HepG2 (cell line): ENCODE measurements around the gene TNN. TPM values are rescaled to one million over a fixed set of nuclear protein-coding genes. Genes with fewer than 3 reads are reported as not detected.
A peak's percentile ranks its signal among the peaks of the same experiment; 100 is the strongest.

Experiments
- ADNP ChIP-seq: sonication (generic); formaldehyde crosslinking; IDR thresholded peaks from 2 replicates; pipeline ENCODE4 v1.4.0; 2020; ENCODE audit warnings: missing genetic modification reagents
- HNF4A ChIP-seq: sonication (generic); formaldehyde crosslinking; IDR thresholded peaks from 2 replicates; pipeline ENCODE4 v1.4.0; 2020; ENCODE audit warnings: missing genetic modification reagents
- MAFF ChIP-seq: IDR thresholded peaks from 2 replicates; pipeline ENCODE4 v1.6.1; 2011; ENCODE audit warnings: low read depth, low read length, improper control_type of control experiment
- SALL1 ChIP-seq: sonication (generic); formaldehyde crosslinking; IDR thresholded peaks from 2 replicates; pipeline ENCODE4 v1.8.0; 2022; ENCODE audit warnings: mild to moderate bottlenecking, missing genetic modification reagents
- ZKSCAN5 ChIP-seq: sonication (generic); formaldehyde crosslinking; IDR thresholded peaks from 2 replicates; pipeline ENCODE4 v1.5.1; 2020; ENCODE audit warnings: mild to moderate bottlenecking, missing genetic modification reagents
- polyA plus RNA-seq, 8 experiments: library from polyadenylated mRNA; depleted of rRNA in 3 of 8; stranded (reverse) in 7 of 8; unstranded in 1 of 8; fragments of >200 nt; fragmentation: Illumina TruSeq in 4 of 8; extraction: Trizol in 4 of 8; gene quantifications; 2 replicates each; pipeline versions ENCODE4 v1.2.1 to v1.2.3, GENCODE V29; 2011 to 2016; ENCODE audit warnings: low read depth in 4 of 8, missing spikeins in 1 of 8, mixed read lengths in 1 of 8; ENCODE audit not compliant: insufficient read depth in 1 of 8
- total RNA-seq, 5 experiments: library from RNA; depleted of rRNA; stranded (reverse); fragments of >200 nt; fragmentation: Illumina TruSeq; extraction: Trizol; gene quantifications; 2 replicates each; pipeline ENCODE4 v1.2.3, GENCODE V29; 2016; ENCODE audit warnings: low read depth in 1 of 5
- TF ChIP-seq, protein P1 (sequence below): sonication (generic); formaldehyde crosslinking; IDR thresholded peaks from 2 replicates; pipeline ENCODE4 v1.5.1; 2020; ENCODE audit warnings: mild to moderate bottlenecking, missing genetic modification reagents, borderline replicate concordance

Gene TNN
- total and polyA plus RNA-seq, 2 of the 13 experiments (the other 11 are each of a cell fraction or from before 2014, with no cell fraction given), result not detected

DNA sequence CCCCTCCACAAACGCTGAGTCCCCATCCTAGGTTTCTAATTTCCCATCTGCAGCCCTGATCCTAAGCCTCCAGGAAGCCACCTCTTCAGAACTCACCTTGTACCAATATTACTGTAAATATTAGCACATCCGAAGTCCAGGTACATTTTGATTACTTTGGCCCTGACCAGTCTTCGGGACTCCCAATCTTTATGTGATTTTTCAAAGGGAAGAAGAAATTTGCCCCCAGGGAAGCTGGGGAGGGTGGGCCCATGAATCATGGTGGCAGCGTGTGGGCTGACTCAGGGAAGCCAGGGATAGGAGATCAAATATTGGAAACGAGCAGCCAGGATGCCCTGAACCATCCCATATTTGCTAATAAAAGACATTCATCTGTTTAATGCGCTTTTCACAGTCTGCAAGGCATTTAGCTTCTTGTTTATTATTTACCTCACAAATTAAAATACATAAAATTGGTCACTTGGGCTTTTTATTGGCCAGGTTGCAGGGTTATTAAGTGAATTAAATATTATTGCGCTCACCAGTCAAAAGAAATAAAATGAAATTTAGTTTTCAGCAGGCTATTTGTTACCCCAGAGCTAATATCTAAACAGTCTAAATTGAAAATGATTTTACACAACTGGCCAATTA is 78.4 kb downstream of the TNN start (continued):
- TF ChIP-seq, protein P1, sequence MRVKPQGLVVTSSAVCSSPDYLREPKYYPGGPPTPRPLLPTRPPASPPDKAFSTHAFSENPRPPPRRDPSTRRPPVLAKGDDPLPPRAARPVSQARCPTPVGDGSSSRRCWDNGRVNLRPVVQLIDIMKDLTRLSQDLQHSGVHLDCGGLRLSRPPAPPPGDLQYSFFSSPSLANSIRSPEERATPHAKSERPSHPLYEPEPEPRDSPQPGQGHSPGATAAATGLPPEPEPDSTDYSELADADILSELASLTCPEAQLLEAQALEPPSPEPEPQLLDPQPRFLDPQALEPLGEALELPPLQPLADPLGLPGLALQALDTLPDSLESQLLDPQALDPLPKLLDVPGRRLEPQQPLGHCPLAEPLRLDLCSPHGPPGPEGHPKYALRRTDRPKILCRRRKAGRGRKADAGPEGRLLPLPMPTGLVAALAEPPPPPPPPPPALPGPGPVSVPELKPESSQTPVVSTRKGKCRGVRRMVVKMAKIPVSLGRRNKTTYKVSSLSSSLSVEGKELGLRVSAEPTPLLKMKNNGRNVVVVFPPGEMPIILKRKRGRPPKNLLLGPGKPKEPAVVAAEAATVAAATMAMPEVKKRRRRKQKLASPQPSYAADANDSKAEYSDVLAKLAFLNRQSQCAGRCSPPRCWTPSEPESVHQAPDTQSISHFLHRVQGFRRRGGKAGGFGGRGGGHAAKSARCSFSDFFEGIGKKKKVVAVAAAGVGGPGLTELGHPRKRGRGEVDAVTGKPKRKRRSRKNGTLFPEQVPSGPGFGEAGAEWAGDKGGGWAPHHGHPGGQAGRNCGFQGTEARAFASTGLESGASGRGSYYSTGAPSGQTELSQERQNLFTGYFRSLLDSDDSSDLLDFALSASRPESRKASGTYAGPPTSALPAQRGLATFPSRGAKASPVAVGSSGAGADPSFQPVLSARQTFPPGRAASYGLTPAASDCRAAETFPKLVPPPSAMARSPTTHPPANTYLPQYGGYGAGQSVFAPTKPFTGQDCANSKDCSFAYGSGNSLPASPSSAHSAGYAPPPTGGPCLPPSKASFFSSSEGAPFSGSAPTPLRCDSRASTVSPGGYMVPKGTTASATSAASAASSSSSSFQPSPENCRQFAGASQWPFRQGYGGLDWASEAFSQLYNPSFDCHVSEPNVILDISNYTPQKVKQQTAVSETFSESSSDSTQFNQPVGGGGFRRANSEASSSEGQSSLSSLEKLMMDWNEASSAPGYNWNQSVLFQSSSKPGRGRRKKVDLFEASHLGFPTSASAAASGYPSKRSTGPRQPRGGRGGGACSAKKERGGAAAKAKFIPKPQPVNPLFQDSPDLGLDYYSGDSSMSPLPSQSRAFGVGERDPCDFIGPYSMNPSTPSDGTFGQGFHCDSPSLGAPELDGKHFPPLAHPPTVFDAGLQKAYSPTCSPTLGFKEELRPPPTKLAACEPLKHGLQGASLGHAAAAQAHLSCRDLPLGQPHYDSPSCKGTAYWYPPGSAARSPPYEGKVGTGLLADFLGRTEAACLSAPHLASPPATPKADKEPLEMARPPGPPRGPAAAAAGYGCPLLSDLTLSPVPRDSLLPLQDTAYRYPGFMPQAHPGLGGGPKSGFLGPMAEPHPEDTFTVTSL (CRISPR knock-in tag), result peak; percentile 32; the same call in 1 of the 2 replicates
- TF ChIP-seq SALL1 (CRISPR knock-in tag) (peak; percentile 23; the same call in 1 of the 2 replicates), MAFF (no peak), HNF4A (CRISPR knock-in tag) (peak; percentile 40), ADNP (CRISPR knock-in tag) (no peak), ZKSCAN5 (CRISPR knock-in tag) (no peak)
